ENCODE results near the gene SORBS2. TPM values are rescaled to one million over a fixed set of nuclear protein-coding genes. Genes with fewer than 3 reads are reported as not detected.

The SORBS2 gene
- total RNA-seq, 1 donor from 2014 or later, result 43.2 TPM

DNA sequence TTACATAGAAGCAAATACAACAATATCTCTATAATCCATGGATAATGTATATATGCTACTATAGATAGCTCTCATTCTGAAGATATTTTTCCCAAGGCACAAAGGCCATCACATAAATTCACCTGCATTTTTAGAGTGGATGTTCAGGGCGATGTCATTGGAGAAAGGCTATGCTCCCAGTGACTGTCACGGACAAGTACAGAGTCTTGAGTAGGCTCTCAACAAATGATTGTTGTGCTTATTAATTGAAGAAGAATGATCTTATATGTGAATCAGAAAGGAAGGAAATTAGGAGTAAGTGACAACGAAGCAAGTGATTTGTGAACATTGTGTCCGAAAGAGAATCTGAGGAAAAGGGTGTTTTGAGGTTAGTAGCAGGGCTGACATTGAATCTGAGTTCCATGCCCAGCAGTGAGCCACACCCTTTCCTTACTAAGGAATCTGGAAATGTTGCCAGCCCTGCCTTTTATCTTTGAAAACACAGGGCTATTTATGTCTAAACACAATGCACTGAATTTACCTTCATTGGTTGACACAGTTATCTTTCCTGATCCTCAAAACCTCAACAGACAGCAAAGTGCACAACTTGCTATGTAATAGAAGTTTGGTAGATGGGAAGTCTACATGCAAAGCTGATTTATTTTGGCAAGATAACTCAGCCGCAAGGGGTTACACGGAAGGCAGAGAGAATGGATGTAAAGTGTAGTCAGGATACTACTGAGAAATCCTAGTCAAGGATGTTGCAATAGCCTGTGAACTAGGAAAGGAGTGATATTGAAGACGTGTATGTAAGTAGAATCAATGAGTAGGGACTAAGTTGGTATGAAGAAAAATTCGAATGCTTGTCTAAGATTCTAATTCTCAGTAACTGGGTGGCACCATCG is 50.4 kb downstream of the SORBS2 start:
- Mint-ChIP-seq H3K9me3 (no peaks in the 10 kb centered on the region), H3K4me1 (ENCODE audit: unreplicated experiment) (no peaks in the 10 kb centered on the region), H3K36me3 (no peaks in the 10 kb centered on the region), H3K27me3 (no peaks in the 10 kb centered on the region), H3K4me3 (no peak overlapping the region), H3K27ac (no peak overlapping the region)
- DNase-seq (ENCODE audit: extremely low spot score, unreplicated experiment), result no peak
- TF ChIP-seq, protein P1, sequence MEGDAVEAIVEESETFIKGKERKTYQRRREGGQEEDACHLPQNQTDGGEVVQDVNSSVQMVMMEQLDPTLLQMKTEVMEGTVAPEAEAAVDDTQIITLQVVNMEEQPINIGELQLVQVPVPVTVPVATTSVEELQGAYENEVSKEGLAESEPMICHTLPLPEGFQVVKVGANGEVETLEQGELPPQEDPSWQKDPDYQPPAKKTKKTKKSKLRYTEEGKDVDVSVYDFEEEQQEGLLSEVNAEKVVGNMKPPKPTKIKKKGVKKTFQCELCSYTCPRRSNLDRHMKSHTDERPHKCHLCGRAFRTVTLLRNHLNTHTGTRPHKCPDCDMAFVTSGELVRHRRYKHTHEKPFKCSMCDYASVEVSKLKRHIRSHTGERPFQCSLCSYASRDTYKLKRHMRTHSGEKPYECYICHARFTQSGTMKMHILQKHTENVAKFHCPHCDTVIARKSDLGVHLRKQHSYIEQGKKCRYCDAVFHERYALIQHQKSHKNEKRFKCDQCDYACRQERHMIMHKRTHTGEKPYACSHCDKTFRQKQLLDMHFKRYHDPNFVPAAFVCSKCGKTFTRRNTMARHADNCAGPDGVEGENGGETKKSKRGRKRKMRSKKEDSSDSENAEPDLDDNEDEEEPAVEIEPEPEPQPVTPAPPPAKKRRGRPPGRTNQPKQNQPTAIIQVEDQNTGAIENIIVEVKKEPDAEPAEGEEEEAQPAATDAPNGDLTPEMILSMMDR (conservative IDR thresholded peaks at IDR 0.05), result no peak

DNA sequence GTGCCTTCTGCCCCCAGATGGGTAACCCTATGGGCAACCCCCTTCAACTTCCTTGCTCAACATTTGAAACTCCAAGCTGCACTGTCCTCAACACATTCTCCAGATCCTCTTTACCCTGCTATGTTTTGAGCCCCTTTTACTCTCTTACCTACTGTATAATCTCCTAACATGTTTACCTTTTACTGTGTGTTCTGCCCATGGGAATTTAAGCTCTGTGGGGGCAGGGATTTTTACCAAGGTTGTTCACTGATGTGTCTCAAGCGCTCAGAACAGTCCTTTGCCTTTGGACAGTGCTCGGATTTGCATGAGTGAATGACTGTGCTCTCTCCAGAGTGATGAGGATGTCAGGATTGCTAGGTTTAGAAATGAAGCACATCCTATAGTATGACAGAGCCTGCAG is 53.2 kb downstream of the SORBS2 start:
- no peaks in the 10 kb centered on the region for H3K4me1 Mint-ChIP-seq (ENCODE audit: unreplicated experiment)
- no peak overlapping the region for H3K4me3 Mint-ChIP-seq
- H3K27me3 Mint-ChIP-seq, result no peaks in the 10 kb centered on the region
- H3K36me3 Mint-ChIP-seq, result no peaks in the 10 kb centered on the region
- no peak overlapping the region for H3K27ac Mint-ChIP-seq
- DNase-seq (ENCODE audit: extremely low spot score, unreplicated experiment), result no peak
- TF ChIP-seq, protein P1 (conservative IDR thresholded peaks at IDR 0.05), result no peak
- H3K9me3 Mint-ChIP-seq, result peaks cover 2% of the 10 kb centered on the region

DNA sequence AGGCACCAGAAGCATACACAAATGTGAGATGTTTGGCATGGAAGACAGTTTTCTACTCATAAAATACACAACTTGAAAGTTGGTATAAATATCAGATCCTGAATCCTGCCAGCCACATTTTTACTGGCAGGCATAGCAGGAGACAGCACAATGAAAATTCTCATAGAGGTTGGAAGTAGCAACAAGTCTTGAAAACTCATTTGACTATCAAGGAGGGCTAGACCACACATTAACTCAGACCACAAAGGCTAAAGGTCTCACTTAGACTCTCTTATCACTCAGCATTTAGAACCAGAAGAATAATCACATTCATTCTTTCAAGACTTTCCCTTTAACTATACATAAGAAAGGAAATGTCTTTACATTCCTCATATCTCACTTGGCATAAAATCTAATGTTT is 56.5 kb downstream of the SORBS2 start:
- TF ChIP-seq, protein P1 (conservative IDR thresholded peaks at IDR 0.05), result no peak
- Mint-ChIP-seq H3K4me1 (ENCODE audit: unreplicated experiment) (no peaks in the 10 kb centered on the region), H3K36me3 (no peaks in the 10 kb centered on the region), H3K27ac (no peak overlapping the region), H3K27me3 (no peaks in the 10 kb centered on the region), H3K4me3 (no peak overlapping the region), H3K9me3 (peaks cover 3% of the 10 kb centered on the region)
- no peak for DNase-seq (ENCODE audit: extremely low spot score, unreplicated experiment)

DNA sequence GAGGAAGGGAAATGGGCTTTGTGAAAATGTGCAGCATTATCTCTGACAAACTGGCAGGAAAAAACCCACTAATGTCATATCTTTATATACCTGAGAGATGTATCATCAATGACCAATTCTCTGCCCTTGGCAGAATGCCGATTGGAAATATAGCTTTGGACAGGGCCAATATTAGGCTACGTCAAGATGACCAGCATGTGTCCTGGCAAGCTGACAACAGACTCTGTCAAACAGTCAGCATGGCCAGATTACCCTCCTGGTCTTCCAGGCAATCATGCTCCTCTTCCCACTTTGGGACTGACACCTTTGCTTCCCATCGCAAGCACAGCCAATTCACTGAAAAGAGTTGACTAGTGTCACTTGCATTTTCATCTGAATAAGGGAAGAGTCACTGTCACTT is 57.0 kb downstream of the SORBS2 start:
- Mint-ChIP-seq H3K4me3 (no peak overlapping the region), H3K27ac (no peak overlapping the region), H3K27me3 (peaks cover under 1% of the 10 kb centered on the region), H3K9me3 (peaks cover 3% of the 10 kb centered on the region), H3K36me3 (no peaks in the 10 kb centered on the region), H3K4me1 (ENCODE audit: unreplicated experiment) (no peaks in the 10 kb centered on the region)
- TF ChIP-seq, protein P1 (conservative IDR thresholded peaks at IDR 0.05), result no peak
- no peak for DNase-seq (ENCODE audit: extremely low spot score, unreplicated experiment)

DNA sequence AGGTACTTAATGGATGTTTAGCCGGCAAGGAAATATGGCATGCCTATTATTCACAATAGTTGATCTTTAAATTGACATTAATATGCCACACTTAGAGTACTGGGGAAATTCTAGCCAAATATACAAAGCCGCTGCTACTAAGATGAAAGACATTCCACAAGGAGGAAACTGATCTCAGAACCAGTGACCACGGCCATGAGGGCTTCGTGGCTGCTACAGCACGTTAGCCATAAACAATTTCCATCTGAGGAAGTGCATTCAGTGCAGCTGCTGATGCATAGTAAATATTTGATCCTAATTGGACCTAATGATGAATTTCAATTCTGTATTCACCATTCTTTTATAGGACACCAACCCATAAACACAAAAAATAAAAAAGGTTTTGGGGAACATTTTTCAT is 59.1 kb downstream of the SORBS2 start:
- Mint-ChIP-seq H3K9me3 (peaks cover 3% of the 10 kb centered on the region), H3K4me1 (ENCODE audit: unreplicated experiment) (peaks cover 7% of the 10 kb centered on the region), H3K36me3 (no peaks in the 10 kb centered on the region), H3K27ac (no peak overlapping the region), H3K27me3 (peaks cover 3% of the 10 kb centered on the region), H3K4me3 (no peak overlapping the region)
- TF ChIP-seq, protein P1 (conservative IDR thresholded peaks at IDR 0.05), result no peak
- no peak for DNase-seq (ENCODE audit: extremely low spot score, unreplicated experiment)

Data from type B pancreatic cell (in vitro differentiated cells).